ENCODE measurements around the gene SCCPDH.

The SCCPDH gene

GRCh38 chr1:246789454-246790339, 65.5 kb downstream of the SCCPDH start:
- Histone ChIP-seq H2BK120ac (ENCODE audit: low read depth, low read length) (no peak overlapping the region), H2AK5ac (ENCODE audit: low read length, severe bottlenecking) (no peak overlapping the region), H3K4ac (ENCODE audit: low read depth in 1 of 2, low read length in 2 of 2) (no peak overlapping the region), H3K4me3 (ENCODE audit: insufficient read depth in 1 of 2, low read depth in 1 of 2, low read length in 2 of 2) (peak overlapping the region in 1 of 2 experiments; percentile 40), H2BK15ac (ENCODE audit: low read depth, poor library complexity, severe bottlenecking) (no peak overlapping the region), H3K14ac (ENCODE audit: low read length in 2 of 2) (no peak overlapping the region), H2BK12ac (ENCODE audit: low read length in 2 of 2) (no peak overlapping the region), H4K91ac (ENCODE audit: low read length) (no peak overlapping the region), H3K9me3 (ENCODE audit: control insufficient read depth, low read length) (no peaks in the 10 kb centered on the region), H3K27me3 (ENCODE audit: control insufficient read depth in 1 of 2, insufficient read depth in 1 of 2, low read length in 2 of 2) (peaks cover 0 to 21% of the 10 kb centered on the region in 2 experiments), H3K4me2 (ENCODE audit: low read length, poor library complexity, severe bottlenecking) (no peak overlapping the region), H4K8ac (ENCODE audit: low read length) (no peak overlapping the region), H3K36me3 (ENCODE audit: control insufficient read depth in 1 of 2, insufficient read depth in 2 of 2, low read depth in 1 of 2, low read length in 2 of 2) (peaks cover 0 to 6% of the 10 kb centered on the region in 2 experiments), H3K79me1 (replicated peaks; ENCODE audit: low read length, poor library complexity, severe bottlenecking) (no peaks in the 10 kb centered on the region), H3K23ac (ENCODE audit: low read length in 2 of 2) (no peak overlapping the region), H3K9ac (ENCODE audit: low read length) (peak overlapping the region; percentile 70), H3K27ac (ENCODE audit: low read length, poor library complexity, severe bottlenecking) (no peak overlapping the region), H3K18ac (ENCODE audit: low read depth in 1 of 2, low read length in 2 of 2) (no peak overlapping the region), H3K4me1 (ENCODE audit: control insufficient read depth, insufficient read depth, low read depth, low read length) (peaks cover 16% of the 10 kb centered on the region), H2AFZ (ENCODE audit: low read depth, low read length) (no peak overlapping the region), H2BK5ac (ENCODE audit: low read depth, low read length, poor library complexity, severe bottlenecking) (no peak overlapping the region)
- DNase-seq = no peak
- 87% methylated on average over 25 of the region's 25 CpGs for WGBS

GRCh38 chr1:246790364-246790763, 66.2 kb downstream of the SCCPDH start:
- no peak overlapping the region for H3K4me3 ChIP-seq (ENCODE audit: insufficient read depth in 1 of 2, low read depth in 1 of 2, low read length in 2 of 2)
- no peak overlapping the region for H2AFZ ChIP-seq (ENCODE audit: low read depth, low read length)
- H2BK12ac ChIP-seq (ENCODE audit: low read length in 2 of 2) = no peak overlapping the region
- H3K14ac ChIP-seq (ENCODE audit: low read length in 2 of 2) = no peak overlapping the region
- H3K4me2 ChIP-seq (ENCODE audit: low read length, poor library complexity, severe bottlenecking) = no peak overlapping the region
- H2BK5ac ChIP-seq (ENCODE audit: low read depth, low read length, poor library complexity, severe bottlenecking) = no peak overlapping the region
- peaks cover 11% of the 10 kb centered on the region for H3K4me1 ChIP-seq (ENCODE audit: control insufficient read depth, insufficient read depth, low read depth, low read length)
- no peak overlapping the region for H3K9ac ChIP-seq (ENCODE audit: low read length)
- no peak overlapping the region for H4K91ac ChIP-seq (ENCODE audit: low read length)
- 96% methylated on average over 7 of the region's 7 CpGs for WGBS
- H3K18ac ChIP-seq (ENCODE audit: low read depth in 1 of 2, low read length in 2 of 2) = no peak overlapping the region
- no peak overlapping the region for H2BK120ac ChIP-seq (ENCODE audit: low read depth, low read length)
- no peak overlapping the region for H3K23ac ChIP-seq (ENCODE audit: low read length in 2 of 2)
- no peak overlapping the region for H3K4ac ChIP-seq (ENCODE audit: low read depth in 1 of 2, low read length in 2 of 2)
- no peak overlapping the region for H4K8ac ChIP-seq (ENCODE audit: low read length)
- H3K36me3 ChIP-seq (ENCODE audit: control insufficient read depth in 1 of 2, insufficient read depth in 2 of 2, low read depth in 1 of 2, low read length in 2 of 2) = peaks cover 0 to 6% of the 10 kb centered on the region in 2 experiments
- peaks cover 0 to 22% of the 10 kb centered on the region in 2 experiments for H3K27me3 ChIP-seq (ENCODE audit: control insufficient read depth in 1 of 2, insufficient read depth in 1 of 2, low read length in 2 of 2)
- H3K79me1 ChIP-seq (replicated peaks; ENCODE audit: low read length, poor library complexity, severe bottlenecking) = no peaks in the 10 kb centered on the region
- no peak for DNase-seq
- H3K9me3 ChIP-seq (ENCODE audit: control insufficient read depth, low read length) = no peaks in the 10 kb centered on the region
- no peak overlapping the region for H2BK15ac ChIP-seq (ENCODE audit: low read depth, poor library complexity, severe bottlenecking)
- no peak overlapping the region for H2AK5ac ChIP-seq (ENCODE audit: low read length, severe bottlenecking)
- H3K27ac ChIP-seq (ENCODE audit: low read length, poor library complexity, severe bottlenecking) = no peak overlapping the region

- peaks cover 9% of the 10 kb centered on the region for H3K4me1 ChIP-seq (ENCODE audit: control insufficient read depth, insufficient read depth, low read depth, low read length)
- H4K8ac ChIP-seq (ENCODE audit: low read length) = no peak overlapping the region
- peaks cover 0 to 6% of the 10 kb centered on the region in 2 experiments for H3K36me3 ChIP-seq (ENCODE audit: control insufficient read depth in 1 of 2, insufficient read depth in 2 of 2, low read depth in 1 of 2, low read length in 2 of 2)
- no peak overlapping the region for H2BK120ac ChIP-seq (ENCODE audit: low read depth, low read length)
- DNase-seq = no peak
- no peak overlapping the region for H2BK12ac ChIP-seq (ENCODE audit: low read length in 2 of 2)
- H2AK5ac ChIP-seq (ENCODE audit: low read length, severe bottlenecking) = no peak overlapping the region
- no peak overlapping the region for H3K4ac ChIP-seq (ENCODE audit: low read depth in 1 of 2, low read length in 2 of 2)
- no peak overlapping the region for H4K91ac ChIP-seq (ENCODE audit: low read length)
- no peak overlapping the region for H2BK15ac ChIP-seq (ENCODE audit: low read depth, poor library complexity, severe bottlenecking)
- no peak overlapping the region for H3K14ac ChIP-seq (ENCODE audit: low read length in 2 of 2)
- H3K4me3 ChIP-seq (ENCODE audit: insufficient read depth in 1 of 2, low read depth in 1 of 2, low read length in 2 of 2) = no peak overlapping the region
- no peak overlapping the region for H3K27ac ChIP-seq (ENCODE audit: low read length, poor library complexity, severe bottlenecking)
- WGBS = 97% methylated on average over 19 of the region's 19 CpGs
- no peak overlapping the region for H2BK5ac ChIP-seq (ENCODE audit: low read depth, low read length, poor library complexity, severe bottlenecking)
- H3K27me3 ChIP-seq (ENCODE audit: control insufficient read depth in 1 of 2, insufficient read depth in 1 of 2, low read length in 2 of 2) = peaks cover 0 to 27% of the 10 kb centered on the region in 2 experiments
- no peak overlapping the region for H3K9ac ChIP-seq (ENCODE audit: low read length)
- no peak overlapping the region for H3K23ac ChIP-seq (ENCODE audit: low read length in 2 of 2)
- H3K18ac ChIP-seq (ENCODE audit: low read depth in 1 of 2, low read length in 2 of 2) = no peak overlapping the region
- no peaks in the 10 kb centered on the region for H3K79me1 ChIP-seq (replicated peaks; ENCODE audit: low read length, poor library complexity, severe bottlenecking)
- H2AFZ ChIP-seq (ENCODE audit: low read depth, low read length) = no peak overlapping the region
- H3K4me2 ChIP-seq (ENCODE audit: low read length, poor library complexity, severe bottlenecking) = no peak overlapping the region
- H3K9me3 ChIP-seq (ENCODE audit: control insufficient read depth, low read length) = no peaks in the 10 kb centered on the region
Observed at GRCh38 chr1:246790833-246791232, 66.6 kb downstream of the SCCPDH start.

GRCh38 chr1:246791303-246791918, 67.2 kb downstream of the SCCPDH start:
- Histone ChIP-seq H3K4me1 (ENCODE audit: control insufficient read depth, insufficient read depth, low read depth, low read length) (peaks cover 9% of the 10 kb centered on the region), H2BK12ac (ENCODE audit: low read length in 2 of 2) (no peak overlapping the region), H3K18ac (ENCODE audit: low read depth in 1 of 2, low read length in 2 of 2) (no peak overlapping the region), H2BK15ac (ENCODE audit: low read depth, poor library complexity, severe bottlenecking) (no peak overlapping the region), H3K9ac (ENCODE audit: low read length) (no peak overlapping the region), H3K4me3 (ENCODE audit: insufficient read depth in 1 of 2, low read depth in 1 of 2, low read length in 2 of 2) (no peak overlapping the region), H4K8ac (ENCODE audit: low read length) (no peak overlapping the region), H2BK5ac (ENCODE audit: low read depth, low read length, poor library complexity, severe bottlenecking) (no peak overlapping the region), H2BK120ac (ENCODE audit: low read depth, low read length) (no peak overlapping the region), H3K4me2 (ENCODE audit: low read length, poor library complexity, severe bottlenecking) (no peak overlapping the region), H3K4ac (ENCODE audit: low read depth in 1 of 2, low read length in 2 of 2) (no peak overlapping the region), H3K27ac (ENCODE audit: low read length, poor library complexity, severe bottlenecking) (no peak overlapping the region), H4K91ac (ENCODE audit: low read length) (no peak overlapping the region), H3K23ac (ENCODE audit: low read length in 2 of 2) (no peak overlapping the region), H3K14ac (ENCODE audit: low read length in 2 of 2) (no peak overlapping the region), H3K27me3 (ENCODE audit: control insufficient read depth in 1 of 2, insufficient read depth in 1 of 2, low read length in 2 of 2) (peaks cover 0 to 28% of the 10 kb centered on the region in 2 experiments), H2AK5ac (ENCODE audit: low read length, severe bottlenecking) (no peak overlapping the region), H3K36me3 (ENCODE audit: control insufficient read depth in 1 of 2, insufficient read depth in 2 of 2, low read depth in 1 of 2, low read length in 2 of 2) (peaks cover 0 to 6% of the 10 kb centered on the region in 2 experiments), H2AFZ (ENCODE audit: low read depth, low read length) (no peak overlapping the region), H3K9me3 (ENCODE audit: control insufficient read depth, low read length) (no peaks in the 10 kb centered on the region), H3K79me1 (replicated peaks; ENCODE audit: low read length, poor library complexity, severe bottlenecking) (no peaks in the 10 kb centered on the region)
- WGBS = 91% methylated on average over 17 of the region's 17 CpGs
- no peak for DNase-seq

Data from mesenchymal stem cell (in vitro differentiated cells and primary cell).